IPS DF 6.9 (cell line): ENCODE results near the gene C1QTNF8.

ENCODE experiments used
- DNase-seq: peaks from one replicate; pipeline ENCODE4 v3.0.0-alpha.2; 2013; ENCODE audit warnings: low read depth, low spot score
- H3K27ac ChIP-seq: one replicate; pipeline ENCODE4 v1.5.1; 2013; ENCODE audit warnings: low read length, control low read depth
- H3K27me3 ChIP-seq: 2 replicates; pipeline ENCODE4 v1.6.1; 2013; ENCODE audit warnings: mild to moderate bottlenecking, low read length; ENCODE audit not compliant: control insufficient read depth, insufficient read depth
- H3K36me3 ChIP-seq: 2 replicates; pipeline ENCODE4 v1.6.1; 2013; ENCODE audit warnings: low read length; ENCODE audit not compliant: control insufficient read depth, insufficient read depth
- H3K4me1 ChIP-seq: 2 replicates; pipeline ENCODE4 v1.6.1; 2013; ENCODE audit warnings: low read length; ENCODE audit not compliant: control insufficient read depth, insufficient read depth
- H3K4me3 ChIP-seq: 2 replicates; pipeline ENCODE4 v1.5.1; 2013; ENCODE audit warnings: mild to moderate bottlenecking, low read length
- H3K9me3 ChIP-seq: 2 replicates; pipeline ENCODE4 v1.6.1; 2013; ENCODE audit warnings: low read length, inconsistent platforms; ENCODE audit not compliant: control insufficient read depth, insufficient read depth
- WGBS: extraction: QIAGEN DNeasy Blood & Tissue Kit; methylation state at CpG from one replicate; pipeline ENCODE4 v1.1.7; 2013; ENCODE audit warnings: mixed read lengths, missing lambda C conversion rate; ENCODE audit not compliant: insufficient read length, insufficient coverage; 5-methylcytosine and 5-hydroxymethylcytosine counted together

C1QTNF8 gene

GRCh38 chr16:1058216-1058615 lies 37.8 kb downstream of the C1QTNF8 start:
- Histone ChIP-seq H3K4me1 (peaks cover 3% of the 10 kb centered on the region; the same call in 1 of the 2 replicates), H3K36me3 (no peaks in the 10 kb centered on the region), H3K4me3 (no peak overlapping the region), H3K9me3 (no peaks in the 10 kb centered on the region), H3K27me3 (no peaks in the 10 kb centered on the region), H3K27ac (no peak overlapping the region)
- no peak for DNase-seq
- WGBS: no CpG with 5 or more reads among the region's 14 CpGs

DNA sequence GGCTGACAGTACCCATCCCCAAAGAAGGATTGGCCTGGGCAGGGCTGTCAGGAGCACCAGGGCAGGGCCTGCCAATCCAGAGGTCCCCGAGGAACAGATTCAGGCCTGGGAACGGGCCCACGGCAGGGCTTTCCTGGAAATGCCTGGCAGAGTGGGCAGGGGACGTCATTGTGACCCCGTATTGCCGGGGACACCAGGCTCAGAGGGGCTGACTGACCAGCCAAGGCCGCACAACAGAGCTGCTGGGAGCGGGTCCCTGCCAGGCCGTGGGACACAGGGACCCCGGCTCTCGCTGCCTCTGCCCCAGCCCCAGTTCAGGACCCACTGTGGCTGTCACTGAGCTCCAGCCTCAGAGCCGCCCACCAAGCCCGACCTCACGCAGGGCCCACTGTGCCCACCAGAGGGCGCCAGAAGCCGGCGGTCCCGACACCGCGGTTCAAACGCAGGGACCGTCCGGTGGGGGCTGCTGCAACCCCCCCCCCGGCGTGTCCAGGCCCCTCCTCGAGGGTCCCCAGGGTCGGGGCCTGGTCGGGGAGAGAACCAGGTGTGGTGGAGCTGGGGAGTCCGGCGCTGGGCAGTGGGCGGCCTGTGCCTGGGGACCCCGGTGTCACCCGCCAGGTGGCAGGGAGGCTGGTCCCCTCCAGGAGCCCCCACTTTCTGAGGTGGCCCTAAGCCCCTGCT lies 38.7 kb downstream of the C1QTNF8 start:
- DNase-seq: no peak
- no peaks in the 10 kb centered on the region for H3K9me3 ChIP-seq
- no peaks in the 10 kb centered on the region for H3K36me3 ChIP-seq
- H3K4me3 ChIP-seq: no peak overlapping the region
- WGBS: no CpG with 5 or more reads among the region's 33 CpGs
- no peak overlapping the region for H3K27ac ChIP-seq
- H3K27me3 ChIP-seq: no peaks in the 10 kb centered on the region
- H3K4me1 ChIP-seq: peaks cover 3% of the 10 kb centered on the region; the same call in 1 of the 2 replicates

DNA sequence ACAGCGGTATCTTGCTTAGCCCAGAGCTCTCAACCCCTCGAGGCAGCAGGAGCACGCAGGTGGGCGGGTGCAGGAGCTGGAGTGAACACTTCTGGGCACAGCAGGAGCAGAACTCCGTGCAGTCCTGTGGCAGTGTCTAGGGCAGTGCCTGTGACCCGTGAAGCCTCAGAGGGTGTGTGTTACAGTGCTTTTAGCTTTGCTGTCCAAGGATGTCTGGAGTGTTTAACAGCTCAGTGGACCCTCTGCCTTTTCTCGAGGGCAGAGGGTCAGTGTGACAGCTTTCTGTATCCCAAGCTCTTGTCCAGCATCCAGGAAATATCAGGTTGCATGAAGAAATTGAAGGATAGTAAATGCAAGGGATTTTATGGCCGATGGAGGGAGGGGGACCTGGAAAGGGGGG lies 39.8 kb downstream of the C1QTNF8 start:
- Histone ChIP-seq H3K4me1 (peaks cover 3% of the 10 kb centered on the region; the same call in 1 of the 2 replicates), H3K36me3 (no peaks in the 10 kb centered on the region), H3K4me3 (no peak overlapping the region), H3K9me3 (no peaks in the 10 kb centered on the region), H3K27me3 (no peaks in the 10 kb centered on the region), H3K27ac (no peak overlapping the region)
- no peak for DNase-seq
- no CpG with 5 or more reads among the region's 8 CpGs for whole genome bisulfite sequencing

- Histone ChIP-seq H3K27me3 (no peaks in the 10 kb centered on the region), H3K4me3 (no peak overlapping the region), H3K27ac (no peak overlapping the region), H3K36me3 (no peaks in the 10 kb centered on the region), H3K4me1 (peaks cover 3% of the 10 kb centered on the region; the same call in 1 of the 2 replicates), H3K9me3 (no peaks in the 10 kb centered on the region)
- no CpG with 5 or more reads among the region's 13 CpGs for WGBS
- no peak for DNase-seq
Observed at GRCh38 chr16:1055557-1055924, 40.5 kb downstream of the C1QTNF8 start.

DNA sequence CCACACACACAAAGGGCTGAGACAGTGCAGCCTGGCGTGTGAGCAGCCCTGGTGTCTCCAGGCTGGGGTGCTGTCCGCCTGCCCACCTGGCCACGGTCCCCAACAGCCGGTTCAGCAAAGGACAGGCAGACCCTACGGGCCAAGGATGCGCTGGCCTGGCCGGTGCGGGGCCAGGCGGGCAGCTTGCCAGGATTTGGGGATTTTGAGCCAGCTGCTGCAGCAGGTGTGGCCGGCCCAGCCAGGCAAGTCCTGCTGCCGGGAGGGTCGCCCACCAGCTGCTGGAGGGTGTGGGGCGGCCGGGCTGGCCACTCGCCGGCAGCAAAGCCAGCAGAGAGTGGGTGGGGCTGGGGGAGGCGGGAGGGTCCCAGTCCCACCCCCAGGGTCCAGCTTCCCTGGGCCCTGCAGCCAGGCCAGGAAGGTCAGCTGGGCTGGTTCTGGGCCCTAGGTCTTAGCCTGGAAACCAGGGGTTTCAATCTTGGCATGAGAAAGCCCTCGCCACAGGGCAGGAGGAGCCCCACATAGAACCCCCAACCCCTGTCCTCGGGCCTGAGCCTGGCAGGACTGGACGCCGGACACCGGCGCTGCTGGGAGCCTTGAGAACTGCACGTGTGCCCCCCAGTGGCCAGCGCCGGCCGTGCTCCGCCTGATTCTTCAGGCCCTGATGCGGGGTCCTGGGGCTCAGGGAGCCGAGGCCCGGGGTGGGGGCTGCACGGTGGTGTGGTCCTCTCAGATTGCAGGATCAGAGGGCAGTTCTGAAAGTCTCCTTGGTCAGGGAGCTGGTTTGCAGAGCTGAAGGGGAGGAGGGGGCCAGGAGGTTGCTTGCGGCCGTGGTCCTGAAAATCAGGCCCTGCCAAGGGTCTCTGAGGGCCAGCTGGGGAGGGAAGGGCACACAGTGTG lies 41.1 kb downstream of the C1QTNF8 start:
- WGBS: no CpG with 5 or more reads among the region's 34 CpGs
- Histone ChIP-seq H3K27me3 (no peaks in the 10 kb centered on the region), H3K27ac (no peak overlapping the region), H3K9me3 (no peaks in the 10 kb centered on the region), H3K4me3 (no peak overlapping the region), H3K36me3 (no peaks in the 10 kb centered on the region), H3K4me1 (peaks cover 3% of the 10 kb centered on the region; the same call in 1 of the 2 replicates)
- no peak for DNase-seq

- no peak overlapping the region for H3K4me3 ChIP-seq
- no peak overlapping the region for H3K27ac ChIP-seq
- WGBS: no CpG with 5 or more reads among the region's 21 CpGs
- no peak for DNase-seq
- H3K9me3 ChIP-seq: no peaks in the 10 kb centered on the region
- H3K27me3 ChIP-seq: no peaks in the 10 kb centered on the region
- H3K36me3 ChIP-seq: no peaks in the 10 kb centered on the region
- peaks cover 3% of the 10 kb centered on the region; the same call in 1 of the 2 replicates for H3K4me1 ChIP-seq
Observed at GRCh38 chr16:1053700-1054368, 42.2 kb downstream of the C1QTNF8 start.

DNA sequence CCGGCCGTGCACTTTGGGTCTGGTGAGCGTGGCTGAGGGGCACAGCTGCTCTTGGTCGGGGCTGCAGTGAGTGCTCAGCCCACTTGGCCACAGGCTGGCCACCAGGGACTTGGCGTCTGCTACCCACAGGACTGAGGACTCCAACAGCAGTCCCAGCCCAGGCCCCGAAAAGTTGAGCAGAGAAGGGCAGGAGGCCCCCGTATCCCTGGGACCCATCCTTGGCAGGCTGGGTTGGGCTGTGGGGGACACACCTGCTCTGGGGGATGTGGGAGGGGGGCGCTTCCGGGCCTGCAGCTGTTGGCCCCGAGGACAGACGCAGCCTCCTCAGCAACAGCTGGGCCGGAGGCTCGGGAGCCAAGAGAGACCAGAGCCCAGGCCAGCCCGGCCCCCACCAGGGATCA lies 42.9 kb downstream of the C1QTNF8 start:
- Histone ChIP-seq H3K4me3 (no peak overlapping the region), H3K27ac (no peak overlapping the region), H3K9me3 (no peaks in the 10 kb centered on the region), H3K36me3 (no peaks in the 10 kb centered on the region), H3K4me1 (peaks cover 3% of the 10 kb centered on the region; the same call in 1 of the 2 replicates), H3K27me3 (no peaks in the 10 kb centered on the region)
- DNase-seq: no peak
- WGBS: no CpG with 5 or more reads among the region's 14 CpGs

DNA sequence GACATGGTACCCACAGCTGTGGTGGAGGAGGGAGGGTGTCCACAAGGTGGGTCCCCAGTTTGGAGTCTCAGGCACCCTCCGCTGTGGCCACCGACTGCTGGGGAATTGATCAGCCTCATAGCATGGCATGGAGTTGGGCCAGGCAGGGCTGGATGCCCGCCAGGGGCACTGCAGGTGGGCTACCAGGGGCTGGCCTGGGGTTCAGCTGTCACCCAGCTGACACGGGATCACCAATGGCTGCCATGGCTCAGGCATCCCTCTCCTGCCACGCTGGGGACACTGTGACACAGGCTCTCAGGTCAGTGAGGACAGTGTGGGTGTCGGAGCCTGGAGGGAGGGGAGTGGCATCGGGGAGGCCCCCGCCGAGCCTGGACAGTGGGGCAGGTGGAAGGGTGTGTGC lies 43.3 kb downstream of the C1QTNF8 start:
- no peak for DNase-seq
- no peaks in the 10 kb centered on the region for H3K27me3 ChIP-seq
- no peaks in the 10 kb centered on the region for H3K36me3 ChIP-seq
- H3K4me1 ChIP-seq: peaks cover 3% of the 10 kb centered on the region; the same call in 1 of the 2 replicates
- no CpG with 5 or more reads among the region's 9 CpGs for WGBS
- H3K4me3 ChIP-seq: no peak overlapping the region
- no peaks in the 10 kb centered on the region for H3K9me3 ChIP-seq
- no peak overlapping the region for H3K27ac ChIP-seq

GRCh38 chr16:1051446-1051845 lies 44.6 kb downstream of the C1QTNF8 start:
- no peak for DNase-seq
- no peaks in the 10 kb centered on the region for H3K27me3 ChIP-seq
- WGBS: no CpG with 5 or more reads among the region's 17 CpGs
- no peaks in the 10 kb centered on the region for H3K9me3 ChIP-seq
- peaks cover 3% of the 10 kb centered on the region; the same call in 1 of the 2 replicates for H3K4me1 ChIP-seq
- H3K4me3 ChIP-seq: no peak overlapping the region
- H3K27ac ChIP-seq: no peak overlapping the region
- no peaks in the 10 kb centered on the region for H3K36me3 ChIP-seq

DNA sequence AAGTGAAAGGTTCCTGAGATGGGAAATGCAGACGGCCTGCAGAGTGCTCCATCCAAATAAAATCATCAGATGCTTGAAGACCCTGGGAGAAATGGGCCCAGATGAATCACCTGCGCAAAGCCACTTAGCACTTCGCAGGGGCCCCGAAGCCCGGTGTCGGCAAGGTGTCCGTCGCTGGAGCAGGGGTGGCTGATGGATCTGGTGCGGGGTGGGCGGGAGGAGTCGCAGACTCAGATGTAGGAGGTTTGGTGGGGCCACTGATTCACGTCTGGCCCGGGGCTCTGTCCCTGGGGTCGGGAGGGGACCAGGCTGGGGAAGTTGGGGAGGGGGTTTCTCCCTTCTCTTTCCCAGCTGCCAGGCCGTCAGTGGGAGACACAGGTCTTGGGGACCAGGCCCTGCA lies 45.1 kb downstream of the C1QTNF8 start:
- H3K27ac ChIP-seq: no peak overlapping the region
- H3K4me3 ChIP-seq: no peak overlapping the region
- H3K27me3 ChIP-seq: no peaks in the 10 kb centered on the region
- no peaks in the 10 kb centered on the region for H3K36me3 ChIP-seq
- no peaks in the 10 kb centered on the region for H3K9me3 ChIP-seq
- peaks cover 3% of the 10 kb centered on the region; the same call in 1 of the 2 replicates for H3K4me1 ChIP-seq
- no CpG with 5 or more reads among the region's 15 CpGs for WGBS
- no peak for DNase-seq
